ENCODE measurements around the gene DNAH17.

GRCh38 chr17:78393575-78393974 lies 183.6 kb downstream of the DNAH17 start:
- no peak for TF ChIP-seq CTCF (IDR thresholded peaks at IDR 0.05)
- no peak for TF ChIP-seq ZFX (IDR thresholded peaks at IDR 0.05; ENCODE audit: borderline replicate concordance)

All from 22Rv1 (cell line).